Stimulated activated memory B cell treated with anti-CD40 and anti-IgM and Interleukin-4, amounts not matched to agents 10 μg/mL and 1 μg/mL and 100 μg/mL, for 72 hours (primary cell): ENCODE measurements around the gene VTI1A.
"Not testable (repeated sequence)": the region's sequence is repeated elsewhere in the genome, so short reads cannot be mapped to it uniquely, and the experiment has no call there.

Experiments used
- ATAC-seq: fragments of 150-1000 bp; cut with Tn5 transposase; 2 replicates; pipeline ENCODE4 v1.10.0; 2021
- H3K27ac Mint-ChIP-seq: one replicate; pipeline ENCODE4 v1.8.0; 2022; ENCODE audit warnings: mild to moderate bottlenecking, mixed read lengths
- H3K27me3 Mint-ChIP-seq: one replicate; pipeline ENCODE4 v1.8.0; 2022; ENCODE audit warnings: mixed read lengths
- H3K36me3 Mint-ChIP-seq: one replicate; pipeline ENCODE4 v1.8.0; 2022; ENCODE audit warnings: mixed read lengths
- H3K4me1 Mint-ChIP-seq: one replicate; pipeline ENCODE4 v1.8.0; 2022; ENCODE audit warnings: mixed read lengths
- H3K4me3 Mint-ChIP-seq: one replicate; pipeline ENCODE4 v1.8.0; 2022; ENCODE audit warnings: mild to moderate bottlenecking, moderate library complexity, mixed read lengths
- H3K9me3 Mint-ChIP-seq: one replicate; pipeline ENCODE4 v1.8.0; 2022; ENCODE audit warnings: mixed read lengths

The VTI1A gene

DNA sequence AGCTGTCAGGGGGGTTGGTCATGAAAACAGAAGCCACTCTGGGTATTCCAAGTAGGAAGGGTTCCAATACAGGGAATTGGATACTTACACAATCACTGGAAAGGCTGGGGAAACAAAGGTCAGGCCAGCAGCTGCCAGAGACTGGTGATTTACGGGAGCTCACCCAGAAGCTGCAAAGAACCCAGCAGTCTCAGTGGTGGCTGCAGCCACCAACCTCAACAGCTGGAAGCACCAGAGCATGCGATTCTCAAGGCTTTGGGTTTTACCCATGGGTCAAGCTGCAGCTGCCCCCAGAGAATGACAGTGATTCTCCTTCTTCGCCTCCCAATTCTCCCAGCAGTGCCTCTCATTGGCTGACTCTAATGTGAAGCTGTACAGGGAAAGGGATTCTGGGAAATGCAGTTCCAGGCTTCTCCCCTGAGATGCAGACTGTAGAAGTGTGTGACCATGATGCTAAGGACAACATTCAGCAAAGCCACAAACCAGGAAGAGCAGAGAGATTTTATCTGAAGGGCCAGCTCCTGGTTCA is 395.9 kb downstream of the VTI1A start:
- peak; percentile 55 for ATAC-seq
- Mint-ChIP-seq H3K36me3 (peaks cover 24% of the 10 kb centered on the region), H3K27me3 (no peaks in the 10 kb centered on the region), H3K4me1 (no peaks in the 10 kb centered on the region), H3K4me3 (no peak overlapping the region), H3K9me3 (peaks cover 13% of the 10 kb centered on the region), H3K27ac (no peak overlapping the region)

DNA sequence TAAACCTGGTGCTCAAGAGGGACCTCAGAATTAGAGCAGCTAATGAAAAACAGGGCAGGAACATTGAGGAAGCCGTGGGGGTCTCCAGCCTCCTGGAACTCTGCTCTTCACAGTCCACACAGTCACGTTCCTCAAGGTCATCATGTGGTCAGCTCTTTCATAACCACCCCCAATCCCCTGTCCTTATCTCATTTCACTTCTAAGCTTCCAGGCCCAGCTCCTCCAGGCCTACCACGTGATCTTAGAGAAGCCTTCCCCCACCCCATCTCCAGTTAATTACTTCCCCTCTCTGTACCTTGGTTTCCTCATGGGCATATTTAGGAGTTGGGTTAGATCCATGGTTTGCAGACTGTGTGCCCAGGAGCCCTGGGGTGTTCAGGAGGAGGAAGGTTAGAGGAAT is 396.6 kb downstream of the VTI1A start:
- Mint-ChIP-seq H3K36me3 (peaks cover 31% of the 10 kb centered on the region), H3K27me3 (no peaks in the 10 kb centered on the region), H3K4me3 (no peak overlapping the region)

DNA sequence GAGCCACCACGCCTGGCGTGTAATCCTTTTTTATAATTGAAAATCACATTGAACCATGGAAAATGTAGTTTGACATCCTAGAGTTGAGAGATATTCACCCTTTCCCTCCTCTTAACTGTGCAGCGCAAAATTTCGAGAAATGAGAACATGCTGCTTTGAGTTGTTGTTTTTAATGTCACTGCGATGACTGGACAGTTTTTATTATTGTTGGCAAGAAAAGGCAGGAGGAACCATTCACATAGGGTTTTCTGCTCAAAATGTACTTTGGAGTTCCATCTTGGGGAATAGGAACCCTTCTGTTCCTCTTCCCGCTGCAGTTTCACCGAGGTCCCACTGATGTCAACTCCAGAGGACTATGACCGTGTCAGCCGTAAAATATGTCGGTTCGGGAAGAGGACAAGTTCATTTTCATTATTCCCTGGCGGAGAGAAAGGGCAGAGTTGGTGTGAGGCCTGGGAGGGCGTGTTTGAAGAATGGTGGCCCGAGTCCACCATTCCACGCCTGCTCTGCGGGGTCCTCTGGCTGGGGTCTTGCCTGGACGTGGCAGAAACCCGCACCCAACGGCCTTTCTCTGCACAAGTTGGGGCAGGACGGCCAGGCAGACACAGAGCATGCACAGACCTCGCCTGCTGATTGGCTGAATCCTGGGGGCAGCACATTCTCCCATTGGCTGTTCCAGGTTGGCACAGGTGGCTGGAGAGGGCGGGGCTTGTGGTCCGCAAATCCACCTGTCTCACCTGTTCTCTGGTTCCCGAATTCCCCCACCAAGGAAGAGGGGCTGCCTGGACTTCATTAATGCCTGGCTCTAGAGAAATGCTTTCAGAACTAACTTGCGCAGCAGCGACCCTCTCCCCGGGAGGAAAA is 397.9 kb downstream of the VTI1A start:
- peaks cover 17% of the 10 kb centered on the region for H3K9me3 Mint-ChIP-seq
- no peak overlapping the region for H3K27ac Mint-ChIP-seq
- no peaks in the 10 kb centered on the region for H3K4me1 Mint-ChIP-seq
- peaks cover 31% of the 10 kb centered on the region for H3K36me3 Mint-ChIP-seq
- no peaks in the 10 kb centered on the region for H3K27me3 Mint-ChIP-seq
- H3K4me3 Mint-ChIP-seq = no peak overlapping the region
- no peak for ATAC-seq

More for the DNA sequence above, 396.6 kb downstream of the VTI1A start:
- Mint-ChIP-seq H3K9me3 (peaks cover 17% of the 10 kb centered on the region), H3K4me1 (no peaks in the 10 kb centered on the region), H3K27ac (no peak overlapping the region)
- no peak for ATAC-seq

DNA sequence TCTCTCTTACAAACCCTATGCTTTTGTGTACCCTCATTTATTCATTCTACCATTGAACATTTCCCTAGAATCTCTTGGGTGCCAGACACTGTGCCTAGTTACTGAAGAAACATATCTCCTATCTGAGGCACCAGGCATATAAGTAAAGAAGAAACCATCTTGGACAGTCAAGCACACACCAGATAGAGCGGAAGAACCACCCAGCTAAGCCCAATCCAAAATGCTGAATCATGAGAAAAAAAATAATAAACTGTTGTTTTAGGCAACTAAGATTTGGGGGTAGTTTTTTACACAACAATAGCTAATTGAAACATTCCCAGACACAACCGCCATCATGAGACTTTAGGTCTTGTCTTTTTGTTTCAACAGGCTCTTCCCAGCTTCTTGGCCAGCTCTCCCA is 400.8 kb downstream of the VTI1A start:
- peaks cover 24% of the 10 kb centered on the region for H3K36me3 Mint-ChIP-seq
- H3K27ac Mint-ChIP-seq = no peak overlapping the region
- H3K4me3 Mint-ChIP-seq = no peak overlapping the region
- peaks cover 21% of the 10 kb centered on the region for H3K9me3 Mint-ChIP-seq
- H3K4me1 Mint-ChIP-seq = peaks cover 15% of the 10 kb centered on the region
- ATAC-seq = no peak
- H3K27me3 Mint-ChIP-seq = no peaks in the 10 kb centered on the region

DNA sequence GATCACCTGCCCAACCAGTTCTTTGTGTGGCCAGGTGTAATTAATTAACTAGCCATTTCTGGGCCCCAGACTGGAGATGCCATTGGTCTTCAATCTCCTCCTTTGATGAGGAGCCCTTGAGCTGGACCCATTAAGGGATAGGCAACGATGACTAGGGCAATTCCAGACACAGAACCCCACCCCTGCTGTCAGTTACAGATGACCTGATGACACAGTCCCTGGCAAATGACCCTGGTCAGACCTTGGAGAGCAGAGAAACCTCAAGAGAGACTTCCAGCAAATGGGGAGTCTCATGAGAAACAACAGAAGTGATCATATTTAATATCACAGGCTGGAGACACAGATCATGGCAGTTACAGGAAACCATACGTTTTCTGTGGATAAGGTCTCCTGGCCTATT is 401.2 kb downstream of the VTI1A start:
- no peak overlapping the region for H3K27ac Mint-ChIP-seq
- H3K9me3 Mint-ChIP-seq = peaks cover 21% of the 10 kb centered on the region
- H3K27me3 Mint-ChIP-seq = no peaks in the 10 kb centered on the region
- peaks cover 15% of the 10 kb centered on the region for H3K4me1 Mint-ChIP-seq
- no peak for ATAC-seq
- H3K4me3 Mint-ChIP-seq = no peak overlapping the region
- H3K36me3 Mint-ChIP-seq = peaks cover 24% of the 10 kb centered on the region

DNA sequence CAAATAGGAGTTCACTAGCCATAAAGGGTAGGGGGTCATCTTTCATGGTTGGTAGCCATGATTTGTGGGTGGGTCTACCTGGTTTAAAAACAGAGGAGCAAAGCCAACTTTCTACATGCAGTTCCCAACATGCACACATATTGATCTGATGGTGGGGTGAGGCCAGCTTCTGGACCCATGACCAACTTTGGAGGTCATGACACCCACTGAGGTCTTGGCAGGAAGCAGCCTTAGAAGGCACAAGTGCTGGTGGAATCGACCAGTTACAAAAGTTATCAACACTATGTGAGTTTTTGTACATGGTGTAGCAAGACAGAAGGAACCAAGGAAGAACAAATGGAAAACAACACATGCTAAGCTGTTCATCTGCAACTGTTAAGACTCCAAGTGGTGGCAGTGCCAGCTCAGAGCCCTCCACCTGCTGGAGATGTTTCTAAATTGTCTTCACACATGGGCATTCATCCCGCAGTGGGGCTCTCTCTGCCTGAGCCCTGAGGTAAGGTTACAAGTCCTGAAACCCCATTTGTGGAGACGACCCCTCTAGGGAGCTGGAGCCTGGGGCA is 401.9 kb downstream of the VTI1A start:
- peaks cover 18% of the 10 kb centered on the region for H3K9me3 Mint-ChIP-seq
- H3K27ac Mint-ChIP-seq = no peak overlapping the region
- no peak for ATAC-seq

DNA sequence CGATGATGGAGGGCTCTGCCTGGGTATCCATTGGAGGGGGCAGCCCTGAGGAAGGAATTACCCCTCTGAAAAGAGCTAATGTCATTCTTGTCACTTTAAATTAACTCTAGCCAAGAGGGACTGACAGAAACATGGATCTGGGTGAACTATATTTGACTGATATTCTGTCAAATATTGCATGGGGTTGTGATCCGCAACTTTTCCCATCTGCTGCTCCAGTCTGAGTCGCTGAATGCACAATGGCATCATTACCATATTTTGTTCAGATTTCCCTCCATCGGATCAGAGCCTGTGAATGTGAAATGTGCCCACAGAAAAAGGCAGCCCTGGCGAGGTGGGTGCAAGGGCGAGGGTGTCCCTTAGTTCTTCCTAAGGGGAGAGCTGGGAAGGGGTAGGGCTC is 402.5 kb downstream of the VTI1A start:
- Mint-ChIP-seq H3K9me3 (peaks cover 18% of the 10 kb centered on the region), H3K4me1 (peaks cover 15% of the 10 kb centered on the region), H3K36me3 (peaks cover 24% of the 10 kb centered on the region), H3K4me3 (no peak overlapping the region), H3K27ac (no peak overlapping the region), H3K27me3 (no peaks in the 10 kb centered on the region)
- ATAC-seq = no peak

More for the DNA sequence above, 401.9 kb downstream of the VTI1A start:
- no peak overlapping the region for H3K4me3 Mint-ChIP-seq
- peaks cover 15% of the 10 kb centered on the region for H3K4me1 Mint-ChIP-seq
- peaks cover 24% of the 10 kb centered on the region for H3K36me3 Mint-ChIP-seq
- no peaks in the 10 kb centered on the region for H3K27me3 Mint-ChIP-seq

DNA sequence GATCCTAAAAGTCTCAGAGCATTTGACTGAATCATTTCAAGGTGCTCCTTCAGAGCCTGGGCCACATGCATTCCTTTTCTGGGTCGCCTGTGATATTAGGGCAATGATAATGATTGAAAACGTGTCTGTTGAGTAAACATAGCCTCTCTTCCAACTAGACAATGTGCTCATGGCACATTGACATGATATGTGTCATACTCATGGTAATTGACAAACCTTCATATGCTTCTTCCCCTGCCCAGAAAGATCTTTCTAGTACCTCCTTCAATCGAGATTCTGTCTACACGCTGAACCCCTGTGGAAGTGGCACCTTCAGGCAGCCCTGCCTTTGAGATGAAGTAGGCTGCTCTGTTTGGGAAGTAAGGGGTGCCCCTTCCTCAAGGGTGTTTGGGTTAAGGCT is 404.2 kb downstream of the VTI1A start:
- Mint-ChIP-seq H3K27ac (no peak overlapping the region), H3K4me1 (peaks cover 15% of the 10 kb centered on the region), H3K36me3 (peaks cover 17% of the 10 kb centered on the region), H3K9me3 (peaks cover 20% of the 10 kb centered on the region), H3K4me3 (no peak overlapping the region), H3K27me3 (no peaks in the 10 kb centered on the region)
- ATAC-seq = no peak

DNA sequence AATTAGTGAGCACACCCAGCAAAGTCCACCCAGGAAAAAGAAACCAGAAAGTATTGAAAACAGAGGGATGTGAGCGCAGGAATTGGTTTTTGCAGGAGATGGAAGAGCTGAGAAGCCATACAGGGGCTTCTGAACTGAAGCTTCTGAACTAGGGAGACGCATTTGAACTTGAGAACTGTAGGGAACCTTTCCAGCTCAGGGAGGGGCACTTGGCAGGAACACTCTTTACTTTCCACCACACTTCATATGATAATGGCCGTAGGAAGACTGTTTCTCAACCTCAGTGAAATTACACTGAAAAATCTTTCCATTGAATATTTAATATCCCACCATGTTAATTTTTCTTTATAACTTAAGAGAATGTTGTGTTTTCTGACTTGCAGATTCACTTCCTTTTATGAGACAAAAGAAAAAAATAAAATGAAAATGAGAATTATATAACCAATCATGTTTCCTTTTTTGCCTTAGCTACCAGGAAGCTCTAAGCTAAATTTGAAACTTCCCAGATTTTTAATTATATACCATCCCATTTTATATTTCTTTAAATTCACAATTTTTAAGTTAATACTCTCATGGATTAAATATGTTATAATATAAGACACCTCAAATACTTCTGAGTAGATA is 404.7 kb downstream of the VTI1A start:
- Mint-ChIP-seq H3K27me3 (no peaks in the 10 kb centered on the region), H3K36me3 (peaks cover 17% of the 10 kb centered on the region), H3K27ac (no peak overlapping the region), H3K4me1 (peaks cover 15% of the 10 kb centered on the region), H3K4me3 (no peak overlapping the region), H3K9me3 (peaks cover 21% of the 10 kb centered on the region)
- ATAC-seq = no peak

DNA sequence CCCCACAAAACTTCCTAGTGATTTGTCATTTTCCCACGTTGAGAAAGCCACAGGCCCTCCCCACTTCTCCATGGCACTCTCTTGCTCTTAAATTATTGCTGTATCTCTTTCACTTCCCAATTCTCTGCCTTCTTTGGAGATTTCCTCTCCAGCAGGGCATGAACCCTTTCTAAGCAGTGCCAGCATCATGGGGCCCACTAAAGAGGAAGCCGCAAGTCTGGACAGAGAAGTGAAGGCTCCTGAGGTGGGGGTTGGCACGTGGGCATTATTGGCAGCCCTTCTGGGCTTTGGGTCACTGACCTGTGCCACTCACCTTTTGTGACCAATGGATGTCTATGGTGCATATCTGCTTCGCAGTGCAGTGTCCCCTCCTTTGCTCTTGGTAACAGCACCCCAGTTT is 405.3 kb downstream of the VTI1A start:
- peaks cover 13% of the 10 kb centered on the region for H3K36me3 Mint-ChIP-seq
- peaks cover 15% of the 10 kb centered on the region for H3K4me1 Mint-ChIP-seq
- no peaks in the 10 kb centered on the region for H3K27me3 Mint-ChIP-seq
- peak; percentile 37 for ATAC-seq
- no peak overlapping the region for H3K27ac Mint-ChIP-seq
- no peak overlapping the region for H3K4me3 Mint-ChIP-seq
- H3K9me3 Mint-ChIP-seq = peaks cover 21% of the 10 kb centered on the region

DNA sequence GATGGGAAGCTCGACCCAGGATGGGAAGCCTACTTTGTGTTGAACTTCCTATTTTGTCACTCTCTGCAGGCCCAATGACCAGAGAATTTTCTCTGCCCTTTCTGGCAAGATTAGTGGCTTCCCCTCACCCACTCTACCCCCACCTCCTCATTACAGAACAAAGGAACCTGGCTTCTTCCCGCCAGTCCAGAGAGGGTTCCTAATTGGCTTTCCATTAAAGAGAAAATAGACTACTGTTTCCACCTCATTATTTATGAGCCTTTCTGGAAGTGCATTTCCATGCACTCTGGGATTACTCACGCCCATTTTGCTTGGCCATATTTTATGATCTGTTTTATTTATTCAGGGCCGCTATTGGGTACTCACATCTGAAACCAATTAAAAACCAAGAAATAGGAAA is 408.1 kb downstream of the VTI1A start:
- Mint-ChIP-seq H3K4me3 (no peak overlapping the region), H3K27me3 (no peaks in the 10 kb centered on the region), H3K36me3 (no peaks in the 10 kb centered on the region), H3K4me1 (peaks cover 15% of the 10 kb centered on the region), H3K27ac (no peak overlapping the region), H3K9me3 (peaks cover 19% of the 10 kb centered on the region)
- no peak for ATAC-seq

DNA sequence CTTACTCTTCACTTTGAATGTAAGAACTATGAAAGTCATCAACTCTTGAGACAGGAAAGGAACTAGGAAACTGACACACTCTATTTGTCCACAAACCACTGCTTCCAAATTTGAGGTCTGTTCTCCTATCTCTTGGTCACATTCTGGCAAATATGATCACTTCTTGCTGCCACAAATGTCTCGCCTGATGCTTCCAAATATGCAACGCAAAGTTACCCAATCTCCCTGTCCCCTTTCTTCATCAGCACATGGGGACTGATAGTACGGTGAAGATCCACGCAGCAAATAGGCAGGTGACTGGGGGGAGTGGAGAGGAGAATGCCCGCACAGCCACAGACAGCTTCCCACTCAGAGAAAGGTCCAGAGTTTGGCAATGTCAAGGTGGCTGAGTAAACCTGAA is 410.5 kb downstream of the VTI1A start:
- H3K9me3 Mint-ChIP-seq = peaks cover 12% of the 10 kb centered on the region
- H3K4me3 Mint-ChIP-seq = no peak overlapping the region
- H3K4me1 Mint-ChIP-seq = peaks cover under 1% of the 10 kb centered on the region
- H3K36me3 Mint-ChIP-seq = no peaks in the 10 kb centered on the region
- no peak for ATAC-seq
- H3K27ac Mint-ChIP-seq = no peak overlapping the region
- no peaks in the 10 kb centered on the region for H3K27me3 Mint-ChIP-seq

DNA sequence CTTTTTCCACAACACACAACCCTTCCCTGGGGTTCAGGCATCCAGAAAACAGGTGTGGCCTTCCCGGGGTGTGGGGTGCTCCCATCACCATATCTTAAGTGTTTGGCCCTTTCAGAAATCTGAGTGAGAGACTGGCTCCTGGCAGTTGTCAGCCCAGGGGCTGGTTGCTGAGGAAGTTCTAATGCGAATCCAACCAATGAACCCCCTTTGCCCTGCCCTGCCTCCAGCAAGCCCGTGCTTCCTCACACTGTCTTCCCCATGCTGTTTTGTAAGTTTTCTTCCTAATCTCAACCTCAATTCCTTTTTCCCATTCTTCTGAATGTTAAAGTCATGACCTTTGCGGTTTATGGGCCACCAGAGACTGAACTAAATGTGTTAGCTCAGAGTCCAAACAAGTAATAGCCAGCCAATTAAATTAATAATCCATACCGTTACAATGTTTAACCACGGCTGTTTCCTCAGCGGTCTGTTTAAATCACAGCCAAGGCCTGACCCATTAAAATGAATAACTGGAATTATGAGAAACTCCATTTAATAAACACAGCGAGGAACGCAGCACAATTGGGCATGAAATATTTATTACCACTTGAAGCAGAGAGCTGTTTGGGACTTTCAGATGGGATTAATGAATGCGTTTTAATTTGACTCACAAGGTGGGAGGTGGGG is 412.1 kb downstream of the VTI1A start:
- H3K4me3 Mint-ChIP-seq = no peak overlapping the region
- H3K27me3 Mint-ChIP-seq = no peaks in the 10 kb centered on the region
- H3K36me3 Mint-ChIP-seq = no peaks in the 10 kb centered on the region
- no peak overlapping the region for H3K27ac Mint-ChIP-seq
- no peaks in the 10 kb centered on the region for H3K4me1 Mint-ChIP-seq
- peaks cover 12% of the 10 kb centered on the region for H3K9me3 Mint-ChIP-seq
- ATAC-seq = no peak

DNA sequence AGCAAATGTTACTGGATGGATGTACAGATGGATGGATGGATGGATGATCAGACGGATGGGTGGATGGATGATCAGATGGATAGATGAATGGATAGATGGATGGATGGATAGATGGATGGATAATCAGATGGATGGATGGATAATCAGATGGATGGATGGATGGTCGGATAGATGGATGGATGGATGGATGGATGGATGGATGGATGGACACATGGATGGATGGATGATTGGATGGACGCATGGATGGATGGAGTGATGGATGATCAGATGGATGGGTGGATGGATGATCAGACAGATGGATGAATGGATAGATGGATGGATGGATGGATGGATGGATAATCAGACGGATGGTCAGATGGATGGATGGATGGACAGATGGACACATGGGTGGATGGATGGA is 412.8 kb downstream of the VTI1A start:
- Mint-ChIP-seq H3K27ac (no peak overlapping the region), H3K27me3 (no peaks in the 10 kb centered on the region), H3K36me3 (no peaks in the 10 kb centered on the region), H3K4me3 (no peak overlapping the region), H3K4me1 (no peaks in the 10 kb centered on the region), H3K9me3 (peaks cover 12% of the 10 kb centered on the region)
- ATAC-seq = no peak

DNA sequence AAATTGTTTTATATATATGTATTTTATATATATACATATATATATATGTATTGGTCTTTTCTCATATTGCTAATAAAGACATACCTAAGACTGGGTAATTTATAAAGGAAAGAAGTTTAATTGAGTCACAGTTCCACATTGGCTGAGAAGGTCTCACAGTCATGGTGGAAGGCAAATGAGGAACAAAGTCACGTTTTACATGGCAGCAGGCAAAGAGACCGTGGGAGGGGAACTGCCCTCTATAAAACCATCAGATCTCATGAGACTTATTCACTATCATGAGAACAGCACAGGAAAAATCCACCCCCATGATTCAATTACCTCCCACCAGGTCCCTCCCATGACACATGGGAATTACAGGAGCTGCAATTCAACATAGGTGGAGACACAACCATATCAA is 416.4 kb downstream of the VTI1A start:
- not testable (repeated sequence) for H3K27me3 Mint-ChIP-seq, H3K36me3 Mint-ChIP-seq, ATAC-seq, H3K4me1 Mint-ChIP-seq, H3K27ac Mint-ChIP-seq, H3K9me3 Mint-ChIP-seq, H3K4me3 Mint-ChIP-seq
